Peyer's patch (tissue), 4 donors: ENCODE measurements around the gene LIX1. TPM values are rescaled to one million over a fixed set of nuclear protein-coding genes. Genes with fewer than 3 reads are reported as not detected.

ENCODE experiments used
- DNase-seq, 3 donors: peaks; one replicate each; pipeline ENCODE4 v3.0.0-alpha.2; 2017 to 2019
- H3K27ac ChIP-seq, 4 donors: fragments of 200-600 bp; sonication (generic); one replicate each; pipeline ENCODE4 v1.5.1; 2016 to 2019
- H3K27me3 ChIP-seq, 2 donors: fragments of 200-600 bp; sonication (generic); one replicate each; pipeline ENCODE4 v1.5.1; 2019
- H3K36me3 ChIP-seq, 3 donors: fragments of 200-600 bp; sonication (generic); one replicate each; pipeline ENCODE4 v1.5.1; 2016 to 2019
- H3K4me1 ChIP-seq, 4 donors: fragments of 200-600 bp; sonication (generic); one replicate each; pipeline ENCODE4 v1.5.1; 2016 to 2019
- H3K4me3 ChIP-seq, 4 donors: fragments of 200-600 bp; sonication (generic); 1 replicate in 3 of 4; 2 replicates in 1 of 4; pipeline ENCODE4 v1.5.1; 2016 to 2019; ENCODE audit warnings: mild to moderate bottlenecking in 1 of 4
- H3K9me3 ChIP-seq, 4 donors: fragments of 200-600 bp; sonication (generic); one replicate each; pipeline ENCODE4 v1.5.1; 2016 to 2019; ENCODE audit warnings: mild to moderate bottlenecking in 1 of 4
- CTCF ChIP-seq, 6 experiments: fragments of 450-650 bp in 4 of 6; fragments of 200-600 bp in 2 of 6; sonication (generic) in 1 of 6; IDR thresholded peaks; one replicate each; pipeline ENCODE4 v1.5.1; 2017 to 2019; ENCODE audit warnings: antibody characterized with exemption in 6 of 6, mild to moderate bottlenecking in 3 of 6, moderate library complexity in 1 of 6
- POLR2A ChIP-seq, 2 donors: fragments of 450-650 bp; IDR thresholded peaks; one replicate each; pipeline ENCODE4 v1.5.1; 2017; ENCODE audit warnings: antibody characterized with exemption in 2 of 2, mild to moderate bottlenecking in 2 of 2, moderate library complexity in 2 of 2
- total RNA-seq, 4 donors: library from RNA; depleted of rRNA; stranded (reverse); fragments of >200 nt; gene quantifications; one replicate each; pipeline ENCODE4 v1.1.0, GENCODE V29; 2016

Gene LIX1
- total RNA-seq, 4 donors from 2014 or later, result 0.13 TPM; not detected in 3

GRCh38 chr5:97093193-97093592 is 49.2 kb downstream of the LIX1 start:
- Histone ChIP-seq H3K4me1 (no peaks in the 10 kb centered on the region), H3K36me3 (no peaks in the 10 kb centered on the region), H3K27me3 (no peaks in the 10 kb centered on the region), H3K27ac (no peak overlapping the region), H3K4me3 (no peak overlapping the region), H3K9me3 (no peaks in the 10 kb centered on the region)
- TF ChIP-seq POLR2A (IDR thresholded peaks at IDR 0.05), result no peak
- no peak for TF ChIP-seq CTCF (IDR thresholded peaks at IDR 0.05)
- DNase-seq, result no peak

- Histone ChIP-seq H3K27me3 (no peaks in the 10 kb centered on the region), H3K36me3 (no peaks in the 10 kb centered on the region), H3K9me3 (no peaks in the 10 kb centered on the region), H3K4me1 (no peaks in the 10 kb centered on the region), H3K27ac (no peak overlapping the region), H3K4me3 (no peak overlapping the region)
- TF ChIP-seq POLR2A (IDR thresholded peaks at IDR 0.05) (no peak), CTCF (IDR thresholded peaks at IDR 0.05) (no peak)
- no peak for DNase-seq
These were observed 51.5 kb downstream of the LIX1 start for GRCh38 chr5:97090944-97091343.

- H3K4me3 ChIP-seq, result no peak overlapping the region
- DNase-seq, result no peak
- no peak overlapping the region for H3K27ac ChIP-seq
- no peaks in the 10 kb centered on the region for H3K27me3 ChIP-seq
- no peak for TF ChIP-seq POLR2A (IDR thresholded peaks at IDR 0.05)
- TF ChIP-seq CTCF (IDR thresholded peaks at IDR 0.05), result no peak
- no peaks in the 10 kb centered on the region for H3K4me1 ChIP-seq
- H3K9me3 ChIP-seq, result no peaks in the 10 kb centered on the region
- H3K36me3 ChIP-seq, result no peaks in the 10 kb centered on the region
These were observed 53.1 kb downstream of the LIX1 start for GRCh38 chr5:97089149-97089801.

- Histone ChIP-seq H3K9me3 (no peaks in the 10 kb centered on the region), H3K27ac (no peak overlapping the region), H3K27me3 (no peaks in the 10 kb centered on the region), H3K4me3 (no peak overlapping the region), H3K36me3 (no peaks in the 10 kb centered on the region), H3K4me1 (no peaks in the 10 kb centered on the region)
- TF ChIP-seq POLR2A (IDR thresholded peaks at IDR 0.05), result no peak
- TF ChIP-seq CTCF (IDR thresholded peaks at IDR 0.05), result no peak
- DNase-seq, result no peak
These were observed 53.6 kb downstream of the LIX1 start for GRCh38 chr5:97088774-97089148.

GRCh38 chr5:97087138-97087537 is 55.3 kb downstream of the LIX1 start:
- H3K36me3 ChIP-seq, result no peaks in the 10 kb centered on the region
- H3K27ac ChIP-seq, result no peak overlapping the region
- no peaks in the 10 kb centered on the region for H3K27me3 ChIP-seq
- TF ChIP-seq POLR2A (IDR thresholded peaks at IDR 0.05), result no peak
- no peak for TF ChIP-seq CTCF (IDR thresholded peaks at IDR 0.05)
- no peak overlapping the region for H3K4me3 ChIP-seq
- no peak for DNase-seq
- no peaks in the 10 kb centered on the region for H3K4me1 ChIP-seq
- no peaks in the 10 kb centered on the region for H3K9me3 ChIP-seq
